K562 (cell line): ENCODE measurements around the gene ZCCHC24.
"Not testable (repeated sequence)": the region's sequence is repeated elsewhere in the genome, so short reads cannot be mapped to it uniquely, and the experiment has no call there.

Experiments used
- CREB1 ChIP-seq, 2 experiments: sonication (generic) in 1 of 2; formaldehyde crosslinking in 1 of 2; IDR thresholded peaks; 2 replicates each; pipeline versions ENCODE4 v1.6.1 to v1.8.0; 2012 to 2022; ENCODE audit warnings: inconsistent platforms in 1 of 2, mild to moderate bottlenecking in 1 of 2, missing genetic modification reagents in 1 of 2, moderate library complexity in 1 of 2
- DPF2 ChIP-seq: fragments of 450-650 bp; IDR thresholded peaks from 2 replicates; pipeline ENCODE4 v1.6.1; 2016
- EP300 ChIP-seq: IDR thresholded peaks from 2 replicates; pipeline ENCODE4 v1.6.1; 2012; ENCODE audit warnings: low read length, improper control_type of control experiment
- HCFC1 ChIP-seq: IDR thresholded peaks from 2 replicates; pipeline ENCODE4 v1.6.1; 2012; ENCODE audit warnings: low read depth, low read length, improper control_type of control experiment
- MYBL2 ChIP-seq, 2 experiments: fragments of 450-650 bp in 1 of 2; sonication (generic) in 1 of 2; formaldehyde crosslinking in 1 of 2; IDR thresholded peaks; 2 replicates each; pipeline versions ENCODE4 v1.6.1 to v1.8.1; 2017 to 2022; ENCODE audit warnings: borderline replicate concordance in 1 of 2, inconsistent platforms in 1 of 2, low read depth in 1 of 2, mild to moderate bottlenecking in 1 of 2, missing genetic modification reagents in 1 of 2, moderate library complexity in 1 of 2
- POLR2AphosphoS5 ChIP-seq: IDR thresholded peaks from 2 replicates; pipeline ENCODE4 v1.6.1; 2011; ENCODE audit warnings: mild to moderate bottlenecking, low read depth, low read length, moderate library complexity; ENCODE audit not compliant: control insufficient read depth, insufficient read depth
- RAD21 ChIP-seq, 2 experiments: fragments of 250-450 bp in 1 of 2; fragments of 450-650 bp in 1 of 2; sonication (Bioruptor Pico) in 1 of 2; formaldehyde crosslinking in 1 of 2; IDR thresholded peaks in 1 of 2; conservative IDR thresholded peaks in 1 of 2; 2 replicates each; pipeline versions ENCODE4 v1.4.0 to v1.8.0; 2020 to 2022; ENCODE audit warnings: mild to moderate bottlenecking in 2 of 2, moderate library complexity in 1 of 2
- RBM39 ChIP-seq: fragments of 200-400 bp; formaldehyde crosslinking; optimal IDR thresholded peaks from 2 replicates; pipeline ENCODE3; 2018; ENCODE audit warnings: low read depth, low read length
- SP2 ChIP-seq: IDR thresholded peaks from 2 replicates; pipeline ENCODE4 v1.6.1; 2011; ENCODE audit warnings: mild to moderate bottlenecking, low read depth, low read length, moderate library complexity; ENCODE audit not compliant: poor library complexity, severe bottlenecking; ENCODE audit errors: extremely low read depth
- TF ChIP-seq, protein P1 (sequence below): sonication (generic); formaldehyde crosslinking; IDR thresholded peaks from 2 replicates; pipeline ENCODE4 v1.8.1; 2023; ENCODE audit warnings: mild to moderate bottlenecking, missing genetic modification reagents

DNA sequence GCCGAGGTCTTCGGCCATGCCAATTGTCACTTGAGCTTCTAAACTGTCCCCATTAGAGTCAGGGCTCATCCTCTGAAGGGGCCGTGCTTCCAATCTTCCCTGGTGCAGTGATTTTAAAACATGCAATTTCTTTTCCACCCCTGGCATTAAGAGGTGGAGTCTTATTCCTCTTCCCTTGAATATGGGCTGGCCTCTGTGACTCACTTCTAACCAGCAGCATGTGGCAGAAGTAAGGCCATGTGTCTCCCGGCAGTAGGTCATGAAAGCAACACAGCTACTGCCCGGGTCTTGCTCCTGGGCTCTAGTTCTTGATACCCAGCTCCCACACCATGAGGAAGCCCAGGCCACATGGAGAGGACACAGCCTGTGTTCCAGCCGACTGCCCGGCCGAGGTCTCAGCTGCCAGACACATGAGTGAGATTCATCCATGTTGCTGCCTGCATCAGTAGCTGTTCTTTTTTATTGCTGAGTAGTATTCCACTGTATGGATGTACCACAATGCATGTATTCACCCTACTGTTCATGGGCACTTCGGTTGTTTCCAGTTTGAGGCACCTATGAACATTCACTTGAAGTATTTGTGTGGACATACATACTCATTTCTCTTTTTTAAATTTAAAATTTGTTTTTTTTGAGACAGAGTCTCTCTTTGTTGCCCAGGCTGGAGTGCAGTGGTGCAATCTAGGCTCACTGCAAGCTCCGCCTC lies 112.7 kb downstream of the ZCCHC24 start:
- not testable (repeated sequence) for TF ChIP-seq DPF2; CREB1 (IDR thresholded peaks at IDR 0.05); CREB1 (CRISPR knock-in tag; IDR thresholded peaks at IDR 0.05); EP300; RAD21 (CRISPR knock-in tag; conservative IDR thresholded peaks at IDR 0.05 in 1 of 2, IDR thresholded peaks at IDR 0.05 in 1 of 2); RBM39; HCFC1; POLR2AphosphoS5; MYBL2 (IDR thresholded peaks at IDR 0.05; ENCODE audit: low read depth); MYBL2 (CRISPR knock-in tag; IDR thresholded peaks at IDR 0.05; ENCODE audit: borderline replicate concordance); SP2
- TF ChIP-seq, protein P1, sequence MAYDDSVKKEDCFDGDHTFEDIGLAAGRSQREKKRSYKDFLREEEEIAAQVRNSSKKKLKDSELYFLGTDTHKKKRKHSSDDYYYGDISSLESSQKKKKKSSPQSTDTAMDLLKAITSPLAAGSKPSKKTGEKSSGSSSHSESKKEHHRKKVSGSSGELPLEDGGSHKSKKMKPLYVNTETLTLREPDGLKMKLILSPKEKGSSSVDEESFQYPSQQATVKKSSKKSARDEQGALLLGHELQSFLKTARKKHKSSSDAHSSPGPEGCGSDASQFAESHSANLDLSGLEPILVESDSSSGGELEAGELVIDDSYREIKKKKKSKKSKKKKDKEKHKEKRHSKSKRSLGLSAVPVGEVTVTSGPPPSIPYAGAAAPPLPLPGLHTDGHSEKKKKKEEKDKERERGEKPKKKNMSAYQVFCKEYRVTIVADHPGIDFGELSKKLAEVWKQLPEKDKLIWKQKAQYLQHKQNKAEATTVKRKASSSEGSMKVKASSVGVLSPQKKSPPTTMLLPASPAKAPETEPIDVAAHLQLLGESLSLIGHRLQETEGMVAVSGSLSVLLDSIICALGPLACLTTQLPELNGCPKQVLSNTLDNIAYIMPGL (CRISPR knock-in tag) = not testable (repeated sequence)
